ENCODE measurements around the gene SST. TPM values are rescaled to one million over a fixed set of nuclear protein-coding genes. Genes with fewer than 3 reads are reported as not detected.

The SST gene
- total and polyA plus RNA-seq, 2 of the 4 experiments (the other 2 are of a cell fraction): not detected

DNA sequence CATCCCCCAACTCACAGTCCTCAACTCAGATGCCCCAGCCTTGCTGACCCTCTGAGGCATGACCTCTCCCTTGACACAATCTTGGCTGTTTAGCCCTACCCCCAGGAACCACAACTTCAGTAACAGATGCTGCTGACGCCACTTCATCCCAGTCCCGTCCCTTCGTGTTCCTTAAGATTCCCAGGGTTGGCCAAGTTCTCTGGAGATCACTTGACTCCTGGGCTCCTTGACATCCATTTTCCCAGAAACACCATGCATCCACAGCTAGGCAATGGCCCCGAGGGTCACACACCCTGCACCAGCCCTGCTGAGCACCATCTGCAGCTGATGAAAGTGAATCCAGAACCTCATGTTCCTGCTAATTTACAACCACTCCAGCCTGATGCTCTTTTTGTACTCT is 25.3 kb upstream of the SST start:
- no peak overlapping the region for H3K4me3 ChIP-seq (ENCODE audit: insufficient read depth, low read depth, low read length)
- no peaks in the 10 kb centered on the region for H3K9me3 ChIP-seq (ENCODE audit: control insufficient read depth, insufficient read depth, low read length)
- H3K4ac ChIP-seq (ENCODE audit: low read depth, low read length): no peak overlapping the region
- no peak overlapping the region for H3K23ac ChIP-seq (ENCODE audit: low read depth, low read length)
- DNase-seq: no peak
- no TSS peak for BruUV-seq (replicated peaks)
- no peak overlapping the region for H3K56ac ChIP-seq (ENCODE audit: extremely low read depth, insufficient read depth, low read length)
- no peak overlapping the region for H3K9ac ChIP-seq (ENCODE audit: low read depth, low read length)
- H2BK120ac ChIP-seq (ENCODE audit: low read depth, low read length): no peak overlapping the region
- in situ Hi-C loops (cut with MboI; ENCODE audit: low sequenced_read_pairs): no loop called here
- no peak overlapping the region for H4K8ac ChIP-seq (ENCODE audit: low read depth in 2 of 2, low read length in 2 of 2)
- H4K5ac ChIP-seq (ENCODE audit: low read depth, low read length): no peak overlapping the region
- no peak overlapping the region for H2AK5ac ChIP-seq (ENCODE audit: low read depth, low read length)
- peak overlapping the region; percentile 71 for H3K4me2 ChIP-seq (ENCODE audit: low read depth, low read length)
- CTCF ChIA-PET: interaction anchor here (0.7 to 0.9 kb wide), 2 partner anchors 16 to 431 kb away, joined by 3 to 5 read pairs; no protein-coding TSS in a partner anchor
- no peaks in the 10 kb centered on the region for H3K9me1 ChIP-seq (ENCODE audit: insufficient read depth, low read length)
- intact Hi-C loops (cut with micrococcal nuclease): no loop called here
- H2AK9ac ChIP-seq (replicated peaks; ENCODE audit: low read depth, low read length, poor library complexity): no peak overlapping the region
- H2BK5ac ChIP-seq (ENCODE audit: low read depth, low read length, poor library complexity, severe bottlenecking): no peak overlapping the region
- ATAC-seq (ENCODE audit: low read depth): peak; percentile 14; the same call in 1 of the 2 replicates
- no peaks in the 10 kb centered on the region for H4K20me1 ChIP-seq (ENCODE audit: insufficient read depth, low read length)
- H2BK15ac ChIP-seq (ENCODE audit: low read depth, low read length): no peak overlapping the region
- H3K36me3 ChIP-seq (ENCODE audit: control insufficient read depth, insufficient read depth, low read length): no peaks in the 10 kb centered on the region
- no peak overlapping the region for H3K27ac ChIP-seq (ENCODE audit: insufficient read depth, low read length)
- H3K4me1 ChIP-seq (ENCODE audit: control insufficient read depth, insufficient read depth, low read length): no peaks in the 10 kb centered on the region
- dilution Hi-C loops (cut with HindIII; ENCODE audit: low sequenced_read_pairs, unreplicated experiment): loop anchor here (25.0 kb wide), 2 partner anchors 383 to 483 kb away; no protein-coding TSS in a partner anchor
- 9% methylated on average over 4 of the region's 4 CpGs; no CpG with 5 or more reads in 1 of the 2 experiments for WGBS, 2 experiments (ENCODE audit: extremely low coverage in 2 of 2, insufficient read length in 1 of 2)
- POLR2A ChIA-PET (ENCODE audit: unreplicated experiment): no interaction called here
- TF ChIP-seq MXI1 (IDR thresholded peaks at IDR 0.05; ENCODE audit: borderline replicate concordance, low read depth, low read length): no peak
- TF ChIP-seq SMC3 (IDR thresholded peaks at IDR 0.05; ENCODE audit: low read depth, low read length): no peak
- TF ChIP-seq RCOR1 (IDR thresholded peaks at IDR 0.05; ENCODE audit: insufficient replicate concordance, low read length): no peak
- no peak for TF ChIP-seq BHLHE40 (IDR thresholded peaks at IDR 0.05; ENCODE audit: low read depth, low read length)
- TF ChIP-seq, protein P1, sequence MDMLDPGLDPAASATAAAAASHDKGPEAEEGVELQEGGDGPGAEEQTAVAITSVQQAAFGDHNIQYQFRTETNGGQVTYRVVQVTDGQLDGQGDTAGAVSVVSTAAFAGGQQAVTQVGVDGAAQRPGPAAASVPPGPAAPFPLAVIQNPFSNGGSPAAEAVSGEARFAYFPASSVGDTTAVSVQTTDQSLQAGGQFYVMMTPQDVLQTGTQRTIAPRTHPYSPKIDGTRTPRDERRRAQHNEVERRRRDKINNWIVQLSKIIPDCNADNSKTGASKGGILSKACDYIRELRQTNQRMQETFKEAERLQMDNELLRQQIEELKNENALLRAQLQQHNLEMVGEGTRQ (IDR thresholded peaks at IDR 0.05; ENCODE audit: low read depth, low read length): no peak
- TF ChIP-seq, protein P2, sequence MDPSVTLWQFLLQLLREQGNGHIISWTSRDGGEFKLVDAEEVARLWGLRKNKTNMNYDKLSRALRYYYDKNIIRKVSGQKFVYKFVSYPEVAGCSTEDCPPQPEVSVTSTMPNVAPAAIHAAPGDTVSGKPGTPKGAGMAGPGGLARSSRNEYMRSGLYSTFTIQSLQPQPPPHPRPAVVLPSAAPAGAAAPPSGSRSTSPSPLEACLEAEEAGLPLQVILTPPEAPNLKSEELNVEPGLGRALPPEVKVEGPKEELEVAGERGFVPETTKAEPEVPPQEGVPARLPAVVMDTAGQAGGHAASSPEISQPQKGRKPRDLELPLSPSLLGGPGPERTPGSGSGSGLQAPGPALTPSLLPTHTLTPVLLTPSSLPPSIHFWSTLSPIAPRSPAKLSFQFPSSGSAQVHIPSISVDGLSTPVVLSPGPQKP (IDR thresholded peaks at IDR 0.05; ENCODE audit: borderline replicate concordance, low read depth, low read length): no peak
- TF ChIP-seq, protein P3, sequence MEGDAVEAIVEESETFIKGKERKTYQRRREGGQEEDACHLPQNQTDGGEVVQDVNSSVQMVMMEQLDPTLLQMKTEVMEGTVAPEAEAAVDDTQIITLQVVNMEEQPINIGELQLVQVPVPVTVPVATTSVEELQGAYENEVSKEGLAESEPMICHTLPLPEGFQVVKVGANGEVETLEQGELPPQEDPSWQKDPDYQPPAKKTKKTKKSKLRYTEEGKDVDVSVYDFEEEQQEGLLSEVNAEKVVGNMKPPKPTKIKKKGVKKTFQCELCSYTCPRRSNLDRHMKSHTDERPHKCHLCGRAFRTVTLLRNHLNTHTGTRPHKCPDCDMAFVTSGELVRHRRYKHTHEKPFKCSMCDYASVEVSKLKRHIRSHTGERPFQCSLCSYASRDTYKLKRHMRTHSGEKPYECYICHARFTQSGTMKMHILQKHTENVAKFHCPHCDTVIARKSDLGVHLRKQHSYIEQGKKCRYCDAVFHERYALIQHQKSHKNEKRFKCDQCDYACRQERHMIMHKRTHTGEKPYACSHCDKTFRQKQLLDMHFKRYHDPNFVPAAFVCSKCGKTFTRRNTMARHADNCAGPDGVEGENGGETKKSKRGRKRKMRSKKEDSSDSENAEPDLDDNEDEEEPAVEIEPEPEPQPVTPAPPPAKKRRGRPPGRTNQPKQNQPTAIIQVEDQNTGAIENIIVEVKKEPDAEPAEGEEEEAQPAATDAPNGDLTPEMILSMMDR (conservative IDR thresholded peaks at IDR 0.05; ENCODE audit: low read depth, low read length): no peak
- no peak for TF ChIP-seq RFX5 (IDR thresholded peaks at IDR 0.05; ENCODE audit: low read depth, low read length)
- no peak for TF ChIP-seq RAD21 (IDR thresholded peaks at IDR 0.05; ENCODE audit: low read length)
- no peak for TF ChIP-seq NFE2L2 (IDR thresholded peaks at IDR 0.05; ENCODE audit: low read depth, low read length)
- no peak for TF ChIP-seq CEBPB (IDR thresholded peaks at IDR 0.05; ENCODE audit: low read depth, low read length)
- H3K27me3 ChIP-seq (ENCODE audit: control insufficient read depth, insufficient read depth, low read length): peaks cover 17% of the 10 kb centered on the region
- peak overlapping the region; percentile 4 for H2AFZ ChIP-seq (replicated peaks; ENCODE audit: low read length, poor library complexity)
- H2BK20ac ChIP-seq (ENCODE audit: low read depth, low read length): no peak overlapping the region
- H4K91ac ChIP-seq (ENCODE audit: insufficient read depth, low read depth, low read length): no peak overlapping the region
- H3K14ac ChIP-seq (replicated peaks; ENCODE audit: low read depth, low read length): no peak overlapping the region
- H3K79me1 ChIP-seq (ENCODE audit: low read depth in 1 of 2, low read length in 2 of 2): no peaks in the 10 kb centered on the region
- no peak overlapping the region for H3K18ac ChIP-seq (ENCODE audit: low read depth, low read length)

Measured in IMR-90 (cell line).